Mucosa of stomach (tissue), 1 donor: ENCODE data around the gene PCNT.
"Not testable (repeated sequence)": the region's sequence is repeated elsewhere in the genome, so short reads cannot be mapped to it uniquely, and the experiment has no call there.

Experiments used
- H3K27me3 ChIP-seq: one replicate; pipeline ENCODE4 v1.7.0; 2013; ENCODE audit warnings: mild to moderate bottlenecking, low read length; ENCODE audit not compliant: control insufficient read depth, insufficient read depth
- H3K36me3 ChIP-seq: one replicate; pipeline ENCODE4 v1.7.0; 2013; ENCODE audit warnings: low read length; ENCODE audit not compliant: control insufficient read depth, insufficient read depth
- H3K4me1 ChIP-seq: one replicate; pipeline ENCODE4 v1.7.0; 2013; ENCODE audit warnings: mild to moderate bottlenecking, low read length; ENCODE audit not compliant: control insufficient read depth, insufficient read depth
- H3K4me3 ChIP-seq: one replicate; pipeline ENCODE4 v1.7.0; 2013; ENCODE audit warnings: low read length
- H3K9ac ChIP-seq: one replicate; pipeline ENCODE4 v1.7.0; 2013; ENCODE audit warnings: mild to moderate bottlenecking, low read length, moderate library complexity
- H3K9me3 ChIP-seq: one replicate; pipeline ENCODE4 v1.7.0; 2013; ENCODE audit warnings: mild to moderate bottlenecking, low read length, moderate library complexity; ENCODE audit not compliant: control insufficient read depth
- donor health status: Pancreatic carcinoma.

PCNT gene

GRCh38 chr21:46443910-46444309, 120.0 kb downstream of the PCNT start:
- no peak overlapping the region for H3K4me3 ChIP-seq
- no peaks in the 10 kb centered on the region for H3K27me3 ChIP-seq
- H3K4me1 ChIP-seq: no peaks in the 10 kb centered on the region
- H3K9ac ChIP-seq: no peak overlapping the region
- no peaks in the 10 kb centered on the region for H3K9me3 ChIP-seq
- H3K36me3 ChIP-seq: peaks cover 7% of the 10 kb centered on the region

DNA sequence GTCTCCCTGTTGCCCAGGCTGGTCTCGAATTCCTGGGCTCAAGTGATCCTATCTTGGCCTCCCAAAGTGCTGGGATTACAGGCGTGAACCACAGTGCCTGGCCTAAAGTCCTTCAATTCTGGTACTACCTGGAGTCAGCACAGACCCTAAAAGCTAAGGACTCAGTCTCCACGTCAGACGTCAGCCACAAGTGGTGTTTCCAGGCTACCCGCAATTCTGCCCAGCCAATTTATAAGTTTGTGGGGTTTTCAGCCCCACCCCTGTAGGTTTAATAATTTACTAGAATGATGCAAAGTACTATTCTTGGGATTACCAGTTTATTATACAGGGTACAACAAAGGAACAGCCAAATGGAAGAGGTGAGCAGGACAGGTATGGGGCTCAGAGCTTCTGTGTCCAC, 124.2 kb downstream of the PCNT start:
- Histone ChIP-seq H3K4me3 (no peak overlapping the region), H3K4me1 (no peaks in the 10 kb centered on the region), H3K27me3 (no peaks in the 10 kb centered on the region), H3K36me3 (no peaks in the 10 kb centered on the region), H3K9ac (no peak overlapping the region), H3K9me3 (no peaks in the 10 kb centered on the region)

- not testable (repeated sequence) for H3K4me1 ChIP-seq, H3K9ac ChIP-seq, H3K9me3 ChIP-seq, H3K36me3 ChIP-seq, H3K27me3 ChIP-seq, H3K4me3 ChIP-seq
Observed at GRCh38 chr21:46448855-46449254, 124.9 kb downstream of the PCNT start.

DNA sequence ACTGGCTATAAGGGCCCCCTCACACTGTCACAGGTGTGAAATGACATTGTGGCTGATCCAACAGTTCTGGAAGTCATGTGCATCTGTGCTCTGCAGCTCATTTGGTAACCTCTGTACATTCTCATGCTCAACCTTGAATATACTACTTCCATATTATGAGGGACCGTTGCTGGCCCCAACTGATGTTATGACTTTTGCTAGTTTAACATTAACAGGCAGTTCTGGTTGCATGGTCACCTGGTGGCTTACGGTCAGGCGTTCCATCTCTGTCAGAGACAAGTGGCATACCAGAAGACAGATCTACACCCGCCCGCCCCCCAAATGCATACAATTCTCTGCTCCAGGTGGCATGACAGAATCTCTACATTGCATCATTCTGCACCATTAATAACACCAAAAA, 128.8 kb downstream of the PCNT start:
- Histone ChIP-seq H3K9ac (no peak overlapping the region), H3K36me3 (no peaks in the 10 kb centered on the region), H3K27me3 (no peaks in the 10 kb centered on the region), H3K4me3 (no peak overlapping the region), H3K4me1 (peaks cover 4% of the 10 kb centered on the region), H3K9me3 (no peaks in the 10 kb centered on the region)

DNA sequence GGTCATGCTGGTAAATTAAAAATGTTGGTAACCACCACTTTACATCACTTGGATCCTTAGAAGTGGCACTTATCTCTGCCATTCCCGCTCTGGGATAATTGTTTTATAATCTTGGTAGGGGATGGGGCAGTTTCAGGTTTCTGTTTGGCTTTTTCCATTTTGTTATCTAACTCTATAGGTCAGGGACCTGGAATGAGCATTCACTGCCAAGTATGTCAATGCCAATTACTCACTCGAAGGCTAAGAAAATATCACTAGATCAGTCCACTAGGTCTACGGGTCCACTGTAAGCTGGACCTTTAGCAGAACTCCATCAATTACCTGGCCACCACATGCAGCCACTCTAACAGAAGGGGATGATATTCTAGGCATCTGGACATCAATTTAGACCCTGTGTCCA, 130.2 kb downstream of the PCNT start:
- H3K36me3 ChIP-seq: no peaks in the 10 kb centered on the region
- H3K9ac ChIP-seq: no peak overlapping the region
- H3K4me3 ChIP-seq: no peak overlapping the region
- H3K4me1 ChIP-seq: peaks cover 7% of the 10 kb centered on the region
- no peaks in the 10 kb centered on the region for H3K9me3 ChIP-seq
- H3K27me3 ChIP-seq: no peaks in the 10 kb centered on the region

DNA sequence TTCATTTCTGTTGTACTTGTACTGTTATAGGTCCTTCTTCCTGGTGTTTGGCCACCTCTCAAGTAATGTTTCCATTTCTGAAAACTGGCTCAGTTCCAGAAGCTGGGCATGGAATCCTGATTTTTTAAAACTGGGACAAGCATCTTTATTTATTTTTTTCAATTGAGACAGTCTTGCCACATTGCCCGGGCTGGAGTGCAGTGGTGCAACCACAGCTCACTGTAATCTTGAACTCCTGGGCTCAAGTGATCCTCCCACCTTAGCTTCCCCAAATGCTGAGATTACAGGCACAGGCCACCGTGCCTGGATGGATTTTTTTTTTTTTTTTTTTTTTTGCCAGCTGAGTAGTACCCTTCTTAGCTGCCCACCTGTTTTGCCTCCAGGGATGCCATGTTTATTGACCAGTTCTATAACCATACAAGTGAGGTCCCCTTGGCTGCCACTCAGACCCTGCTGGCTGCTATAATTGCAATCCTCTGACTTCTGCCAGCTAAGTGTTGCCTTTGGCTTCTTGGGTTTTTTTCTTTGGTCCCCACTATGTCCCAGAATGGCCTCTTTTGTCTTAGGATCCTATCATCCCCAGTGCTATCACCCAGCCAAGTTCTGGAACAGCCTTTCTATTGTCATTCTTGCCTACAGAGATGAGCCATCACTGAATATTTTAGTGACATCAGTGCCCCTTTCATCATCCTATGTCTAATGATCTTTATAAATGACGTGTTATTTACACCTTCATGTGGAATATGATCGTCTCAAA, 130.9 kb downstream of the PCNT start:
- Histone ChIP-seq H3K4me3 (no peak overlapping the region), H3K9ac (no peak overlapping the region), H3K9me3 (no peaks in the 10 kb centered on the region), H3K27me3 (no peaks in the 10 kb centered on the region), H3K36me3 (no peaks in the 10 kb centered on the region), H3K4me1 (peaks cover 10% of the 10 kb centered on the region)

GRCh38 chr21:46455575-46456385, 131.8 kb downstream of the PCNT start:
- no peak overlapping the region for H3K9ac ChIP-seq
- no peaks in the 10 kb centered on the region for H3K9me3 ChIP-seq
- no peaks in the 10 kb centered on the region for H3K27me3 ChIP-seq
- H3K36me3 ChIP-seq: no peaks in the 10 kb centered on the region
- peaks cover 14% of the 10 kb centered on the region for H3K4me1 ChIP-seq
- H3K4me3 ChIP-seq: no peak overlapping the region

DNA sequence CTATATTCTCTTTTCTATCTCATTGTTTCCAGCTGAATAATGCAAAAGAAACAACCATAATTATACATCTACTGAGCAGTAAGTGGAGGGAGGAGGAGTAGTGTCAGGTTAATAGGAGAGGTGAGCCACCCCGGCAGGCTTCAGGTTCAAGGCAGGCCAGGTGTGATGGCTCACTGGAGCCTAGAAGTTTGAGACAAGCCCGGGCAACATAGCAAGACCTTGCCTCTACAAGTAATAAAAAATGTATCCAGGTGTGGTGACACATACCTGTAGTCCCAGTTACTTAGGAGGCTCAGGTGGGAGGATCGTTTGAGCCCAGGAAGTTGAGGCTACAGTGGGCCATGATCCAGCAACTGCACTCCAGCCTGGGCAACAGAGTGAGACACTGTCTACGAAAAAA, 132.8 kb downstream of the PCNT start:
- Histone ChIP-seq H3K9me3 (no peaks in the 10 kb centered on the region), H3K27me3 (no peaks in the 10 kb centered on the region), H3K4me1 (peaks cover 14% of the 10 kb centered on the region), H3K36me3 (no peaks in the 10 kb centered on the region), H3K9ac (no peak overlapping the region), H3K4me3 (no peak overlapping the region)

DNA sequence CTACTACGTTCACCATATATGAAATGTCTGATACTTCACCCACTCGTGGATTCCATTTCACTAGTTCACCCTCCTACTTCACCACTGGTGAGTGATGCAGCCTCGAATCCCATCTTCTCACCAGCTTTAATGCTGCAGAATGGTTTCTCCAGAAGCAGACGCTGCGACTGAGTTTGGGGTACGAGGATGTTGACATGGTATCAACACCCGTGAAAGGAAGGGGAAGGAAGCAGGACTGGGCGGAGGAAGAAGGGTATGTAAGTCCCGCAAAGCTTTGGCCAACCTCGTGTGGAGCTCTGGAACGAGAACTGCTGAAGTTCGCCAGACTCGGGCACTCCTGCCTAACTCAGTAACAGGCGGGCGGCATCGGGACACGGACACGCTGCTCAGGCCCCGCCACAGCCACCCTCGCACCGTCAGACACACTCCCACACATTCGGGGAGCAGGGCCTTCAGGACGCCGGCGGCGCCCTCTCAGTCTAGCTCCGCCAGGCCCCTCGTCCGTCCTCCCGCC, 133.9 kb downstream of the PCNT start:
- no peaks in the 10 kb centered on the region for H3K36me3 ChIP-seq
- H3K9ac ChIP-seq: peak overlapping the region; percentile 81
- peak overlapping the region; percentile 77 for H3K4me3 ChIP-seq
- H3K27me3 ChIP-seq: no peaks in the 10 kb centered on the region
- H3K9me3 ChIP-seq: no peaks in the 10 kb centered on the region
- peaks cover 14% of the 10 kb centered on the region for H3K4me1 ChIP-seq

- H3K27me3 ChIP-seq: no peaks in the 10 kb centered on the region
Observed at GRCh38 chr21:46458315-46459023, 134.5 kb downstream of the PCNT start, which contains the start of gene DIP2A. TSS of gene DIP2A (plus strand) at chr21:46458891. CDS start at chr21:46459132, 241 bp downstream.

DNA sequence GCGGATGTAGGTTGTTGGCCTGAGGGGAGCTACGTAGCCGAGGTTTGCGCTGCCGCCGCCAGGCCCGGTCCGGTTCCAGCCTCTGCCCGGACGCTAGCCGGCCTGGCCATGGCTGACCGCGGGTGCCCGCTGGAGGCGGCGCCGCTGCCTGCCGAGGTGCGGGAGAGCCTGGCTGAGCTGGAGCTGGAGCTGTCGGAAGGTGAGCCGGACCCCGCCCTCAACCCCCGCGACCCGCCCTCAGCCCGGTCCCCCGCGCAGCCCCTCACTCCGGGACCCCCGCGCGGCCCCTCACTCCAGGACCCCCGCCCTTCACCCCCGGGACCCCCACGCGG, 135.0 kb downstream of the PCNT start:
- no peaks in the 10 kb centered on the region for H3K36me3 ChIP-seq
- no peaks in the 10 kb centered on the region for H3K9me3 ChIP-seq
- H3K4me3 ChIP-seq: no peak overlapping the region
- H3K27me3 ChIP-seq: no peaks in the 10 kb centered on the region
- peaks cover 14% of the 10 kb centered on the region for H3K4me1 ChIP-seq
- H3K9ac ChIP-seq: peak overlapping the region; percentile 74

More at GRCh38 chr21:46458315-46459023, 134.5 kb downstream of the PCNT start, which contains the start of gene DIP2A:
- Histone ChIP-seq H3K9me3 (no peaks in the 10 kb centered on the region), H3K4me3 (peak within 1 kb of the TSS; percentile 77), H3K36me3 (no peaks in the 10 kb centered on the region), H3K4me1 (peaks cover 14% of the 10 kb centered on the region), H3K9ac (peak within 1 kb of the TSS; percentile 81)
